ENCODE data around the gene BAIAP2L1. TPM values are rescaled to one million over a fixed set of nuclear protein-coding genes. Genes with fewer than 3 reads are reported as not detected.
"Not testable (repeated sequence)": the region's sequence is repeated elsewhere in the genome, so short reads cannot be mapped to it uniquely, and the experiment has no call there.

The BAIAP2L1 gene
- total and polyA plus RNA-seq, 2 experiments from 2014 or later, result 5.9 to 7.4 TPM

DNA sequence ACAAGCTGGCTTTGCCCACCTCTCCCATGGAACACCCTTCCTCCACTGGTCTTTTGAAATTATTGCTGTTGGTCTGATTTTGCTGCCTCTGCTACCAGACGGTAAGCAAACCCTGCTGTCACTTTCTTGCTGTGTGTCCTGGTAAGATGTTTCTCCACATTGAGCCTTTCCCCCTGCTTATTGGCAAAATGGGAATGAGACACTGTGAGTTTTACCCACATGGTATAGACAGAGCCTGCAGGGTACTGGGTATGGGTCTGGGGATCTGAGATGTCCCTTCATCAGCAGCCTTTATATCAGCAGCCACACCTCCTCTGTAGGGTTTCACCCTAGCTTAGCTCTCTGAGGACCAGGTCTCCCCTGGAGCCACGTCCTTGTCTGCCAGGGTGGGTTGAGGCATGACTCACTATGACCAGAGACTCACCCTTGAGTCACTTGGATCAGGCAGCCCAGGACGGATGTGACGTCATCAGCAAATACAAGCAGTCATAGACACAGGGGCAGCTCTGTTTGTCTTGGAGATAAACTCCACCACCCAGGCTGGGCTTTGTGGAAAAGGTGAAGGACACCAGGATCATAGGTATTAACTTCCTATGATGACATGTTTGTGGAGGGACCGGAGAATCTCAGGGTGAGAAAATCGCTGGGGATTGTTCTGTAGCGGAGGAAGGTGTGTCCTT lies 17.9 kb upstream of the BAIAP2L1 start:
- Histone ChIP-seq H3K9me2 (ENCODE audit: insufficient read depth) (no peaks in the 10 kb centered on the region), H3F3A (ENCODE audit: insufficient read depth) (peaks cover 10% of the 10 kb centered on the region), H3K9me3 (ENCODE audit: low read depth) (no peaks in the 10 kb centered on the region), H2AFZ (peak overlapping the region; percentile 45), H3K4me1 (ENCODE audit: insufficient read depth) (peaks cover 24% of the 10 kb centered on the region), H3K79me2 (ENCODE audit: insufficient read depth) (no peaks in the 10 kb centered on the region), H3K4me2 (ENCODE audit: unreplicated experiment) (peak overlapping the region; percentile 68), H3K27me3 (replicated peaks; ENCODE audit: insufficient read depth) (no peaks in the 10 kb centered on the region), H3K4me3 (no peak overlapping the region), H3K9ac (peak overlapping the region; percentile 70), H3K36me3 (ENCODE audit: low read depth) (no peaks in the 10 kb centered on the region), H4K20me1 (ENCODE audit: insufficient read depth) (no peaks in the 10 kb centered on the region), H3K27ac (peak overlapping the region; percentile 91)
- 14 to 29% methylated on average over 7 of the region's 7 CpGs for WGBS, 2 experiments (ENCODE audit: low coverage in 1 of 2, low lambda C conversion rate in 2 of 2, missing lambda C conversion rate in 2 of 2)
- no peak for TF ChIP-seq EZH2 (IDR thresholded peaks at IDR 0.05; ENCODE audit: insufficient read depth, poor library complexity, severe bottlenecking)
- TF ChIP-seq EZH2phosphoT487 (IDR thresholded peaks at IDR 0.05; ENCODE audit: insufficient read depth, low read depth), result no peak
- in situ Hi-C loops (cut with MboI), result loop anchor here (10.0 kb wide), 1 partner anchor 114 kb away; no protein-coding TSS in a partner anchor
- peak; percentile 99 for DNase-seq

DNA sequence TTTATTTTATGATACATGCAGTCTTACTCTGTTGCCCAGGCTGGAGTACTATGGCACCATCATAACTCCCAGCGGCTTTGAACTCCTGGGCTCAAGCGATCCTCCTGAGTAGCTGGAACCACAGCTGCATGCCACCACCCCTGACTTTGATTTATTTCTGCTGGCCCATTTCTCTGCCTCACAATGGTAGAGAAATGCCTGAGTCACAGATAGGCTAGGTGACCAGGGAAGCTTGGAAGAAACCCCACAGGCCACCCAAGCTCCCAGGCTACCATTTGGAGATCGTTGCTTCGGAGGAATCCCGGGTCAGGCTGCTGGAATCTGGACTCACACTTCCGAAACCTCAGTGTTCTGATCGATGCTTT lies 17.4 kb upstream of the BAIAP2L1 start:
- in situ Hi-C loops (cut with MboI), result loop anchor here (10.0 kb wide), 1 partner anchor 113 kb away; no protein-coding TSS in a partner anchor
- peaks cover 10% of the 10 kb centered on the region for H3F3A ChIP-seq (ENCODE audit: insufficient read depth)
- H3K9me2 ChIP-seq (ENCODE audit: insufficient read depth), result no peaks in the 10 kb centered on the region
- 63 to 72% methylated on average over 7 of the region's 7 CpGs for WGBS, 2 experiments (ENCODE audit: low coverage in 1 of 2, low lambda C conversion rate in 2 of 2, missing lambda C conversion rate in 2 of 2)
- no peaks in the 10 kb centered on the region for H4K20me1 ChIP-seq (ENCODE audit: insufficient read depth)
- no peaks in the 10 kb centered on the region for H3K79me2 ChIP-seq (ENCODE audit: insufficient read depth)
- no peak overlapping the region for H3K4me3 ChIP-seq
- H3K4me1 ChIP-seq (ENCODE audit: insufficient read depth), result peaks cover 24% of the 10 kb centered on the region
- peak overlapping the region; percentile 68 for H3K4me2 ChIP-seq (ENCODE audit: unreplicated experiment)
- H3K27me3 ChIP-seq (replicated peaks; ENCODE audit: insufficient read depth), result no peaks in the 10 kb centered on the region
- DNase-seq, result peak; percentile 72
- TF ChIP-seq EZH2 (IDR thresholded peaks at IDR 0.05; ENCODE audit: insufficient read depth, poor library complexity, severe bottlenecking) (no peak), EZH2phosphoT487 (IDR thresholded peaks at IDR 0.05; ENCODE audit: insufficient read depth, low read depth) (no peak)
- no peaks in the 10 kb centered on the region for H3K9me3 ChIP-seq (ENCODE audit: low read depth)
- peak overlapping the region; percentile 70 for H3K9ac ChIP-seq
- no peaks in the 10 kb centered on the region for H3K36me3 ChIP-seq (ENCODE audit: low read depth)
- peak overlapping the region; percentile 45; the same call in 1 of the 2 replicates for H2AFZ ChIP-seq
- H3K27ac ChIP-seq, result peak overlapping the region; percentile 91

DNA sequence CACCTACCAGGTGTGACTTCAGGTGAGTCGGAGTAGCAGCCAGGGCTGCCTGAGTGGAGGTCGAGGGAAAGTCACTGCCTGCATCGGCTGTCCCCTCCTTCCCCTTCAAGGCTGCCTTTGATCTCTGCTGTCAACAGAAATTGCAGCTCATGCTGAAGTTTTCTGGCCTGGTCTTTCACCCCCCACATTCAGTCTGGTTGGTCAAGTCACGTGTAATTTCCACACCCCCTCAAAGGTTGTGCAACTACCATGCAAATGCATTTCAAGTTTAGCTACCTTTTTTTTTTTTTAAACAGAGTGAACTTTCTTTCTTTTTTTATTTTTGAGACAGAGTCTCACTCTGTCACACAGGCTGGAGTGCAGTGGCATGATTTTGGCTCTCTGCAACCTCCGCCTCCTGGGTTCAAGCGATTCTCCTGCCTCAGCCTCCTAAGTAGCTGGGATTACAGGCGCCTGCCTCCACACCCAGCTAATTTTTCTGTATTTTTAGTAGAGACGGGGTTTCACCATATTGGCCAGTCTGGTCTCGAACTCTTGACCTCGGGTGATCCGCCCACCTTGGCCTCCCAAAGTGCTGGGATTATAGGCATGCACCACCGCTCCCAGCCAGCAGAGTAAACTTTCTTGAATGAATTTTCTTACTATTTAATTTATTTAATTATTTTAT lies 16.8 kb upstream of the BAIAP2L1 start:
- 50 to 60% methylated on average over 12 of the region's 12 CpGs for WGBS, 2 experiments (ENCODE audit: low coverage in 1 of 2, low lambda C conversion rate in 2 of 2, missing lambda C conversion rate in 2 of 2)
- in situ Hi-C loops (cut with MboI), result loop anchor here (10.0 kb wide), 1 partner anchor 113 kb away; no protein-coding TSS in a partner anchor
- H3K36me3 ChIP-seq (ENCODE audit: low read depth); H3F3A ChIP-seq (ENCODE audit: insufficient read depth); H3K9ac ChIP-seq; H3K9me3 ChIP-seq (ENCODE audit: low read depth); H3K9me2 ChIP-seq (ENCODE audit: insufficient read depth); H3K27me3 ChIP-seq (replicated peaks; ENCODE audit: insufficient read depth); H3K4me3 ChIP-seq; H4K20me1 ChIP-seq (ENCODE audit: insufficient read depth); H3K79me2 ChIP-seq (ENCODE audit: insufficient read depth); H2AFZ ChIP-seq: not testable (repeated sequence)
- peak; percentile 65 for DNase-seq
- H3K4me1 ChIP-seq (ENCODE audit: insufficient read depth), result peaks cover 24% of the 10 kb centered on the region
- peak overlapping the region; percentile 91 for H3K27ac ChIP-seq
- H3K4me2 ChIP-seq (ENCODE audit: unreplicated experiment), result peak overlapping the region; percentile 68

DNA sequence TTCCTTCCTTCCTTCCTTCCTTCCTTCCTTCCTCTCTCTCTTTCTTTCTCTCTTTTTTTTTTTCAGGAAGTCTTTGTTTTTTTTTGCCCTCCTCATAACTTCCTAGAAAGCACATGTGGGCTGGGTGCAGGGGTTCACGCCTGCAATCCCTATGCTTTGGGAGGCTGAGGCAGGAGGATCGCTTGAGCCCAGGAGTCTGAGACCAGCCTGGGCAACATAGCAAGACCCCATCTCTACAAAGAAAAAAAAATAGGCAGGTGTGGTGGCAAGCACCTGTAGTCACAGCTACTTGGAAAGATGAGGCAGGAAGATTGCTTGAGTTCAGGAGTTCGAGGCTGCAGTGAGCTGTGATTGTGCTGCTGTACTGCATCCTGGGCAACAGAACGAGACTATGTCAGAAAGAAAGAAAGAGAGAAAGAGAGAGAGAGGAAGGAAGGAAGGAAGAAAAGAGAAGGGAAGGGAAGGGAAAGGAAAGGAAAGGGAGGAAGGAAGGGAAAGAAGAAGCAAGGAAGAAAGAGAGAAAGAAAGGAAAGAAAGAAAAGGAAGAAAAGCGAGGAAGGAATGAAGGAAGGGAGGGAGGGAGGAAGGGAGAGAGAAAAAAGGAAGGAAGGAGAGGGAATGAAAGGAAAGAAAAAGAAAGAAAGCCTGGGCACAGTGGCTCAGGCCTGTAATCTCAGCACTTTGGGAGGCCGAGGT lies 13.5 kb upstream of the BAIAP2L1 start:
- H3K4me2 ChIP-seq (ENCODE audit: unreplicated experiment), result no peak overlapping the region
- no peak for TF ChIP-seq EZH2 (IDR thresholded peaks at IDR 0.05; ENCODE audit: insufficient read depth, poor library complexity, severe bottlenecking)
- TF ChIP-seq EZH2phosphoT487 (IDR thresholded peaks at IDR 0.05; ENCODE audit: insufficient read depth, low read depth), result no peak
- H2AFZ ChIP-seq, result no peak overlapping the region
- H3K4me3 ChIP-seq, result no peak overlapping the region
- no peak for DNase-seq
- no peak overlapping the region for H3K27ac ChIP-seq
- H3K9me2 ChIP-seq (ENCODE audit: insufficient read depth), result no peaks in the 10 kb centered on the region
- in situ Hi-C loops (cut with MboI), result loop anchor here (10.0 kb wide), 1 partner anchor 110 kb away; no protein-coding TSS in a partner anchor
- H4K20me1 ChIP-seq (ENCODE audit: insufficient read depth), result no peaks in the 10 kb centered on the region
- peaks cover 23% of the 10 kb centered on the region for H3K4me1 ChIP-seq (ENCODE audit: insufficient read depth)
- no peaks in the 10 kb centered on the region for H3K9me3 ChIP-seq (ENCODE audit: low read depth)
- no peaks in the 10 kb centered on the region for H3K79me2 ChIP-seq (ENCODE audit: insufficient read depth)
- no peaks in the 10 kb centered on the region for H3K27me3 ChIP-seq (replicated peaks; ENCODE audit: insufficient read depth)
- H3F3A ChIP-seq (ENCODE audit: insufficient read depth), result peaks cover 10% of the 10 kb centered on the region
- H3K9ac ChIP-seq, result no peak overlapping the region
- 85 to 91% methylated on average over 6 of the region's 6 CpGs for WGBS, 2 experiments (ENCODE audit: low coverage in 1 of 2, low lambda C conversion rate in 2 of 2, missing lambda C conversion rate in 2 of 2)
- H3K36me3 ChIP-seq (ENCODE audit: low read depth), result no peaks in the 10 kb centered on the region

DNA sequence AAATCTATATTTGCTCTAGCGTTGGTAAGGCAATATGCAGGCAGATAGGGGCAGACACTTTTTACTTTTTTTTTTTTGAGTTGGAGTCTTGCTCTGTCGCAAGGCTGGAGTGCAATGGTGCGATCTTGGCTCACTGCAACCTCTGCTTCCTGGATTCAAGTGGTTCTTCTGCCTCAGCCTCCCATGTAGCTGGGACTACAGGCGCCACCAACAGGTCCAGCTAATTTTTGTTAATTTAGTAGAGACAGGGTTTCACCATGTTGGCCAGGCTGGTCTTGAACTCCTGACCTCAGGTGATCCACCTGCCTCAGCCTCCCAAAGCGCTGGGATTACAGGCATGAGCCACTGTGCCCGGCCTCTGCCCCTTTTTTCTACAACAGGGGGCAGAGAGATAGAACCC lies 12.8 kb upstream of the BAIAP2L1 start:
- H3K36me3 ChIP-seq (ENCODE audit: low read depth); H3K27ac ChIP-seq; H2AFZ ChIP-seq; H3K9ac ChIP-seq; H3K27me3 ChIP-seq (replicated peaks; ENCODE audit: insufficient read depth); H4K20me1 ChIP-seq (ENCODE audit: insufficient read depth); H3K4me3 ChIP-seq; DNase-seq; H3K4me2 ChIP-seq (ENCODE audit: unreplicated experiment); H3K79me2 ChIP-seq (ENCODE audit: insufficient read depth); H3F3A ChIP-seq (ENCODE audit: insufficient read depth); H3K9me2 ChIP-seq (ENCODE audit: insufficient read depth); H3K9me3 ChIP-seq (ENCODE audit: low read depth): not testable (repeated sequence)
- H3K4me1 ChIP-seq (ENCODE audit: insufficient read depth), result peaks cover 17% of the 10 kb centered on the region
- 69 to 74% methylated on average over 6 of the region's 6 CpGs for WGBS, 2 experiments (ENCODE audit: low coverage in 1 of 2, low lambda C conversion rate in 2 of 2, missing lambda C conversion rate in 2 of 2)
- in situ Hi-C loops (cut with MboI), result loop anchor here (10.0 kb wide), 1 partner anchor 109 kb away; no protein-coding TSS in a partner anchor

Measured in GM23248 (cell line).